OCI-LY1 (cell line): ENCODE measurements around the gene CHST15.

Source experiments
- H2AFZ ChIP-seq: fragments of 200-600 bp; sonication (generic), shearing (Covaris generic); 2 replicates; pipeline ENCODE4 v1.6.0; 2014; ENCODE audit warnings: antibody characterized with exemption, mild to moderate bottlenecking, low read length
- H3F3A ChIP-seq: fragments of 200-600 bp; sonication (generic), shearing (Covaris generic); 2 replicates; pipeline ENCODE4 v1.6.0; 2014; ENCODE audit warnings: mild to moderate bottlenecking, antibody characterized with exemption, low read length, moderate library complexity; ENCODE audit not compliant: insufficient read depth
- H3K27ac ChIP-seq: fragments of 200-600 bp; sonication (generic); 2 replicates; pipeline ENCODE4 v1.5.1; 2014; ENCODE audit warnings: low read length, mixed run types, mild to moderate bottlenecking, low read depth; ENCODE audit not compliant: poor library complexity, severe bottlenecking
- H3K27me3 ChIP-seq: fragments of 200-600 bp; sonication (generic); 2 replicates; pipeline ENCODE4 v1.6.0; 2014; ENCODE audit warnings: antibody characterized with exemption, mild to moderate bottlenecking, low read length, moderate library complexity; ENCODE audit not compliant: insufficient read depth
- H3K36me3 ChIP-seq: fragments of 200-600 bp; sonication (generic); 2 replicates; pipeline ENCODE4 v1.6.1; 2014; ENCODE audit warnings: mild to moderate bottlenecking, antibody characterized with exemption, low read length, moderate library complexity, mixed read lengths; ENCODE audit not compliant: insufficient read depth
- H3K4me1 ChIP-seq: fragments of 200-600 bp; sonication (generic); 2 replicates; pipeline ENCODE4 v1.5.1; 2014; ENCODE audit warnings: mild to moderate bottlenecking, low read length, moderate library complexity; ENCODE audit not compliant: insufficient read depth, severe bottlenecking
- H3K4me2 ChIP-seq: fragments of 200-600 bp; sonication (generic), shearing (Covaris generic); 2 replicates; pipeline ENCODE4 v1.6.1; 2014; ENCODE audit warnings: low read length
- H3K4me3 ChIP-seq: fragments of 200-600 bp; sonication (generic); 2 replicates; pipeline ENCODE4 v1.5.1; 2014; ENCODE audit warnings: low read length, low read depth, mild to moderate bottlenecking, mixed read lengths; ENCODE audit not compliant: poor library complexity, severe bottlenecking
- H3K79me2 ChIP-seq: fragments of 200-600 bp; shearing (Covaris generic); 2 replicates; pipeline ENCODE4 v1.6.1; 2016; ENCODE audit warnings: mixed run types, low read length, mixed read lengths; ENCODE audit not compliant: insufficient read depth
- H3K9ac ChIP-seq: fragments of 200-600 bp; sonication (generic), shearing (Covaris generic); 2 replicates; pipeline ENCODE4 v1.6.1; 2014; ENCODE audit warnings: mild to moderate bottlenecking, low read length, mixed read lengths
- H3K9me2 ChIP-seq: fragments of 200-600 bp; sonication (generic), shearing (Covaris generic); 2 replicates; pipeline ENCODE4 v1.6.1; 2014; ENCODE audit warnings: low read depth, mild to moderate bottlenecking, low read length, mixed read lengths
- H3K9me3 ChIP-seq: fragments of 200-600 bp; shearing (Covaris generic); 2 replicates; pipeline ENCODE4 v1.6.1; 2014; ENCODE audit warnings: low read length, mixed read lengths
- H4K20me1 ChIP-seq: fragments of 200-600 bp; sonication (generic), shearing (Covaris generic); 2 replicates; pipeline ENCODE4 v1.6.0; 2016; ENCODE audit warnings: mild to moderate bottlenecking, low read length; ENCODE audit not compliant: insufficient read depth
- EZH2 ChIP-seq: fragments of 200-600 bp; sonication (generic), shearing (Covaris generic); IDR thresholded peaks from 2 replicates; pipeline ENCODE4 v1.8.0; 2017; ENCODE audit warnings: borderline replicate concordance, mixed run types, mild to moderate bottlenecking, antibody characterized with exemption, low read length, moderate library complexity, mixed read lengths
- TF ChIP-seq, protein P1 (sequence below): fragments of 200-600 bp; sonication (generic), shearing (Covaris generic); IDR thresholded peaks from 2 replicates; pipeline ENCODE4 v1.5.1; 2017; ENCODE audit warnings: mild to moderate bottlenecking, antibody characterized with exemption, low read length, moderate library complexity, mixed read lengths

CHST15 gene

DNA sequence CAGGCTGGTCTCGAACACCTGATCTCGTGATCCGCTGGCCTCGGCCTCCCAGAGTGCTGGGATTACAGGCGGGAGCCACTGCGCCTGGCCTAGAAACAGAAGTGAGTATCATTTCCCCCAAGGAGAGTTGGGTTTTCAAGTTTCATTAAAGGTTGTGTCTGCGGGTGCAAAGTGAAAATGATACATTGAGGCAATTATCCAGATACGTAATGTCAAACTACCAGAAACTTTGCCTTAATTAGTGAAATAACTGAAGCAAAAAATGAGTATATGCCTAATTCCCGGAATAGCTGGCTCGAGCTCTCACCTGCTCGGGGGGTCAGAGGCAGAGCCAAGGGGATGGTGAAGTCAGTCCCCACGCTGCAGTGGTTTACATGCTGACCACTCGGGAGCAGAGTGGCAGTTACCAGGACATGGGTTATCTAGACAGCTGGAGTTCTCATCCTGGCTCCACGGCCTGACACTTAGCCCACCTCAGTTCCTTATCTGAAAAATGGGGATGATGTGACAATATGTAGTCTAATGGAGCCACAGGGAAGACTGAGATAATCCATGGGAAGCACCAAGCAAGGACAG lies 25.5 kb downstream of the CHST15 start:
- H3K4me3 ChIP-seq = no peak overlapping the region
- peak overlapping the region; percentile 27; the same call in 1 of the 2 replicates for H3K9ac ChIP-seq
- peaks cover 100% of the 10 kb centered on the region for H3K4me1 ChIP-seq
- H2AFZ ChIP-seq = no peak overlapping the region
- H3K4me2 ChIP-seq = peak overlapping the region; percentile 33; the same call in 1 of the 2 replicates
- no peaks in the 10 kb centered on the region for H3K9me2 ChIP-seq
- no peaks in the 10 kb centered on the region for H4K20me1 ChIP-seq
- H3K27ac ChIP-seq = peak overlapping the region; percentile 98
- peaks cover 10% of the 10 kb centered on the region for H3F3A ChIP-seq
- TF ChIP-seq, protein P1, sequence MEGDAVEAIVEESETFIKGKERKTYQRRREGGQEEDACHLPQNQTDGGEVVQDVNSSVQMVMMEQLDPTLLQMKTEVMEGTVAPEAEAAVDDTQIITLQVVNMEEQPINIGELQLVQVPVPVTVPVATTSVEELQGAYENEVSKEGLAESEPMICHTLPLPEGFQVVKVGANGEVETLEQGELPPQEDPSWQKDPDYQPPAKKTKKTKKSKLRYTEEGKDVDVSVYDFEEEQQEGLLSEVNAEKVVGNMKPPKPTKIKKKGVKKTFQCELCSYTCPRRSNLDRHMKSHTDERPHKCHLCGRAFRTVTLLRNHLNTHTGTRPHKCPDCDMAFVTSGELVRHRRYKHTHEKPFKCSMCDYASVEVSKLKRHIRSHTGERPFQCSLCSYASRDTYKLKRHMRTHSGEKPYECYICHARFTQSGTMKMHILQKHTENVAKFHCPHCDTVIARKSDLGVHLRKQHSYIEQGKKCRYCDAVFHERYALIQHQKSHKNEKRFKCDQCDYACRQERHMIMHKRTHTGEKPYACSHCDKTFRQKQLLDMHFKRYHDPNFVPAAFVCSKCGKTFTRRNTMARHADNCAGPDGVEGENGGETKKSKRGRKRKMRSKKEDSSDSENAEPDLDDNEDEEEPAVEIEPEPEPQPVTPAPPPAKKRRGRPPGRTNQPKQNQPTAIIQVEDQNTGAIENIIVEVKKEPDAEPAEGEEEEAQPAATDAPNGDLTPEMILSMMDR = no peak
- no peak for TF ChIP-seq EZH2
- no peaks in the 10 kb centered on the region for H3K79me2 ChIP-seq
- H3K27me3 ChIP-seq = no peaks in the 10 kb centered on the region
- H3K9me3 ChIP-seq = no peaks in the 10 kb centered on the region
- no peaks in the 10 kb centered on the region for H3K36me3 ChIP-seq

DNA sequence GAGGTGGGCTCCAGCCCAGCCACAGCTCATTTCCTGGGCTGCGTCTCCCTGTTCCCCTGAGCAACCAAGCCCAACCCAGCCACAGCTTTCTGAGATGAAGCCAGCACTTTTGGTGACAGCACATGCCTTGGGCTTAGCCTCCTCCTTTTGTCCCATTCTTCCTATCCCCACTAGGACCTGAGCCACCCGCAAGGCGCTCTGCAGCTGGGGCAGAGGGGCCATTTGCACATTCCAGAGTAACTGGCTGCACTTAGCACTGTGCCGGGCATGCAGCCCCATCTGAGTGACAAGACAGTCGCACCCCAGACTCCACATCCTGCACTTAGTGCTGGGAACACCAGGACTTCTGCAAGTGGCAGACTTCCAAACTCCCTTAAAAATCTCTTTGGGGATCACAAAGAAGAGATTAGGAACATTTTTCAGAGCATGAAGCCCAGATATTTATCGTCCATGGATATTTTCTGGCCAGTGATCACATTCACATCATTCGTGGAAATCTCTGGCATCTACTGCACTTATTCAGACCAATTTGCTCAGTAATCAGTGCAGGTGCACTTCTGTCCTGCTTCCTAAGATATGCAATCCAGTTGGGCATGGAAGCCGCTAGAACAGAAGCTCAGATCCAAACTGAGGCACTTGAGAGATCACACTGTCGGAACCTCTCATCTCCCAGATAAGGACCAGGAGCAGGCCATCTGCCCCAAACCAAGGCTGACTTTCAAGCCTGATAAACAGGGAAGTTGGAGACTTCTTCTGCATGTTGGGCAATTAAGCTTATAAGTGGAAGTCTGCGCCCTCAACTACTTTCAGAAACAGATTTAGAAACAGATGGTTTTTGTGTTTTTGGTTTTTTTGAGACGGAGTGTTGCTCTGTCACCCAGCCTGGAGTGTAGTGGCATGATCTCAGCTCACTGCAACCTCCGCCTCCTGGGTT lies 26.4 kb downstream of the CHST15 start:
- H3F3A ChIP-seq = peaks cover 4% of the 10 kb centered on the region
- peak overlapping the region; percentile 98 for H3K27ac ChIP-seq

DNA sequence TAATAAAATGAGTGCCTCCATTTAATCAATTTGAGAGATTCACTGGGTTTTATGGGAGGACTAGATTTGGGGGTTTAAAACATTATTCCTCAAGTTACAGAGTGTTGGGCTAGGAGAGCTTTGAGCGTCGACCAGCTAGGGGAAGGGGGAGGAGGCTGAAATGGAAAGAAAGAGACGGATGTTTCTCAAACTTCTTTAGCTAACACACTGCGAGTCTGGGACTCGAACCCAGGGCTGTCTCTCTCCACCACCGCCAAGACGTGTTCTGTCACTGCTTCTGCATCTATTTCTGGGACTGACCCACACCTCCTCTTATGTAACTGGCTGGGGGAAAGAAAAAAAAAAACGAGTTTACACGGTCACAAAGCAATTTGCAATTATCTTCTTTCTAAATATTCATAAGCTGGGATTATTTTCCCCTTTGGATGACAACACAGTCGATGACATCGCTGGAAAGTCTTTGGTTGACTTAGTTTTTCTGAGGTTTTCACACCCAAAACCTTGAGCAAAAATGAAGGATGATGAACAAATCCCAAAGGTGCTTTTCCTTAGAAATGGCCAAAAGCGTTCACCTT lies 27.2 kb downstream of the CHST15 start:
- Histone ChIP-seq H3K27me3 (no peaks in the 10 kb centered on the region), H3K79me2 (no peaks in the 10 kb centered on the region), H3K9ac (peak overlapping the region; percentile 72), H3K4me1 (peaks cover 97% of the 10 kb centered on the region), H3K27ac (peak overlapping the region; percentile 98), H3K4me3 (peak overlapping the region; percentile 51), H3K36me3 (no peaks in the 10 kb centered on the region), H2AFZ (no peak overlapping the region), H4K20me1 (no peaks in the 10 kb centered on the region), H3K9me3 (no peaks in the 10 kb centered on the region), H3K9me2 (no peaks in the 10 kb centered on the region), H3F3A (peaks cover 4% of the 10 kb centered on the region), H3K4me2 (peak overlapping the region; percentile 83)
- no peak for TF ChIP-seq EZH2
- TF ChIP-seq, protein P1 = no peak

More for the DNA sequence above, 26.4 kb downstream of the CHST15 start:
- H3K9ac ChIP-seq = peak overlapping the region; percentile 1; the same call in 1 of the 2 replicates
- H3K79me2 ChIP-seq = no peaks in the 10 kb centered on the region
- H3K9me2 ChIP-seq = no peaks in the 10 kb centered on the region
- peak overlapping the region; percentile 83 for H3K4me2 ChIP-seq
- H3K9me3 ChIP-seq = no peaks in the 10 kb centered on the region
- H3K36me3 ChIP-seq = no peaks in the 10 kb centered on the region
- no peak overlapping the region for H3K4me3 ChIP-seq
- H3K27me3 ChIP-seq = no peaks in the 10 kb centered on the region
- H3K4me1 ChIP-seq = peaks cover 100% of the 10 kb centered on the region
- H2AFZ ChIP-seq = no peak overlapping the region
- no peaks in the 10 kb centered on the region for H4K20me1 ChIP-seq
- TF ChIP-seq, protein P1 = no peak
- TF ChIP-seq EZH2 = no peak
